Activated CD8-positive, alpha-beta memory T cell treated with anti-CD3 and anti-CD28 coated beads, Interleukin-2, amount 50 U/mL, for 4 hours (primary cell): ENCODE data around the gene HSD17B1.
A peak's percentile ranks its signal among the peaks of the same experiment; 100 is the strongest.
"Not testable (repeated sequence)": the region's sequence is repeated elsewhere in the genome, so short reads cannot be mapped to it uniquely, and the experiment has no call there.

Source experiments
- DNase-seq: peaks from one replicate; pipeline ENCODE4 v3.0.0-alpha.2; 2020

The HSD17B1 gene

GRCh38 chr17:42552736-42553135 is at the start of gene HSD17B1:
HSD17B1 (plus strand) TSS chr17:42552923; CDS start chr17:42552934, 11 bp downstream.
- not testable (repeated sequence) for DNase-seq

GRCh38 chr17:42502926-42503325 is 49.8 kb upstream of the HSD17B1 start:
- no peak for DNase-seq

GRCh38 chr17:42507671-42508070 is 45.1 kb upstream of the HSD17B1 start:
- no peak for DNase-seq

- DNase-seq: no peak
Measured at GRCh38 chr17:42508426-42509165, 44.1 kb upstream of the HSD17B1 start.

- no peak for DNase-seq
Measured at GRCh38 chr17:42509409-42509808, 43.3 kb upstream of the HSD17B1 start.

GRCh38 chr17:42509841-42510240 is 42.9 kb upstream of the HSD17B1 start:
- no peak for DNase-seq

- DNase-seq: no peak
Measured at GRCh38 chr17:42512246-42512645, 40.5 kb upstream of the HSD17B1 start.

- no peak for DNase-seq
Measured at GRCh38 chr17:42512733-42513251, 39.9 kb upstream of the HSD17B1 start.

- DNase-seq: no peak
Measured at GRCh38 chr17:42513686-42514085, 39.0 kb upstream of the HSD17B1 start.

GRCh38 chr17:42514279-42514678 is 38.4 kb upstream of the HSD17B1 start:
- no peak for DNase-seq

GRCh38 chr17:42514867-42515266 is 37.9 kb upstream of the HSD17B1 start:
- no peak for DNase-seq

- peak; percentile 84 for DNase-seq
Measured at GRCh38 chr17:42517516-42517915, 35.2 kb upstream of the HSD17B1 start.

GRCh38 chr17:42518046-42518754 is 34.5 kb upstream of the HSD17B1 start:
- DNase-seq: no peak

GRCh38 chr17:42518755-42519545 is 33.8 kb upstream of the HSD17B1 start:
- DNase-seq: no peak

- no peak for DNase-seq
Measured at GRCh38 chr17:42519546-42520491, 32.9 kb upstream of the HSD17B1 start.

GRCh38 chr17:42520540-42520951 is 32.2 kb upstream of the HSD17B1 start:
- peak; percentile 37 for DNase-seq

GRCh38 chr17:42521036-42521435 is 31.7 kb upstream of the HSD17B1 start:
- DNase-seq: no peak

GRCh38 chr17:42521666-42522262 is 31.0 kb upstream of the HSD17B1 start:
- no peak for DNase-seq

GRCh38 chr17:42522263-42522790 is 30.4 kb upstream of the HSD17B1 start:
- no peak for DNase-seq

GRCh38 chr17:42522798-42523278 is 29.9 kb upstream of the HSD17B1 start:
- no peak for DNase-seq

- no peak for DNase-seq
Measured at GRCh38 chr17:42525221-42525620, 27.5 kb upstream of the HSD17B1 start.
